Activated CD4-positive, alpha-beta T cell treated with anti-CD3 and anti-CD28 coated beads, Interleukin-2, Interleukin-6, amounts not matched to agents 100 ng/mL and 50 ng/mL, durations not matched to agents 16 hours and 8 hours (primary cell): ENCODE measurements around the gene MRM3.
"Not testable (repeated sequence)": the region's sequence is repeated elsewhere in the genome, so short reads cannot be mapped to it uniquely, and the experiment has no call there.

Experiments
- DNase-seq: peaks from one replicate; pipeline ENCODE4 v3.0.0-alpha.2; 2020

MRM3 gene, protein sequence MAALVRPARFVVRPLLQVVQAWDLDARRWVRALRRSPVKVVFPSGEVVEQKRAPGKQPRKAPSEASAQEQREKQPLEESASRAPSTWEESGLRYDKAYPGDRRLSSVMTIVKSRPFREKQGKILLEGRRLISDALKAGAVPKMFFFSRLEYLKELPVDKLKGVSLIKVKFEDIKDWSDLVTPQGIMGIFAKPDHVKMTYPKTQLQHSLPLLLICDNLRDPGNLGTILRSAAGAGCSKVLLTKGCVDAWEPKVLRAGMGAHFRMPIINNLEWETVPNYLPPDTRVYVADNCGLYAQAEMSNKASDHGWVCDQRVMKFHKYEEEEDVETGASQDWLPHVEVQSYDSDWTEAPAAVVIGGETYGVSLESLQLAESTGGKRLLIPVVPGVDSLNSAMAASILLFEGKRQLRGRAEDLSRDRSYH

DNA sequence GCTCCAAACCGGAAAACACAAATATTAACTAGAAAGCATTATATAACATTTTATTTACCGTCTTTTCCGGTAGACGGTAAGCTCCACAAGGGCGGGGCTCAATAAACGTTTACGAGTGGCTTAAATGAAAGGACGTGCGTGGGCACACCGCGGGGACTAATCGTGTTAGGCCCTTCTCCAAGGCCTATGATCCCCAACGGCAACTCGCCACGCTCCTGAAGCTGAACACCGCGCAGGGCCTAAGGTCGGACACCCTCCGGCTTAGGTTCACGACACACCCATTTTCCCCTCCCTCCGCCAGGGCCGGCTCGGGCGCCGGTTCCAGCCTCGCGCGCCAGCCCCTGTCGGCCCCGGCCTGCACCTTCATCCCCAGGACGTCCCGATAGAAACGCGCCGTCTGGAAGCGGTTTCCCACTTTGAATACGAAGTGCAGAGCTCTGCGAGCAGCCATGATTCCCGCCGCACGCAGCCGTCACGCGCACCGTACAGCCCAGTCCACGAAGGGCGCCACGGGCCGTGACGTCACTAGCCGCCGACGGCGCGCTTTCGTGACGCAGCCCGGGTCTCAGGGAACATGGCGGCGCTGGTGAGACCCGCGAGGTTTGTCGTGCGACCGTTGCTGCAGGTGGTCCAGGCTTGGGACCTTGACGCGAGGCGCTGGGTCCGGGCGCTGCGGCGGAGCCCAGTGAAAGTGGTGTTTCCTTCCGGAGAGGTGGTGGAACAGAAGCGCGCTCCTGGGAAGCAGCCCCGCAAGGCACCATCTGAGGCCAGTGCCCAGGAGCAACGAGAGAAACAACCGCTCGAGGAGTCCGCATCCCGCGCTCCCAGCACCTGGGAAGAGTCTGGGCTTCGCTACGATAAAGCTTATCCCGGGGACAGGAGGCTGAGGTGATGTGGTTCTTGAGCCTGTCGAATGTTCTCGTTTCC, at the start of gene MRM3, which contains the start of gene GLOD4:
Gene MRM3, plus strand, starts transcription at position 549 of the 927 bp plus-strand sequence. Its CDS starts 26 bp downstream, at position 575.
Gene GLOD4, minus strand, starts transcription at position 476 of the 927 bp plus-strand sequence. Its CDS starts 25 bp downstream, at position 451.
- peak; percentile 96 for DNase-seq

DNA sequence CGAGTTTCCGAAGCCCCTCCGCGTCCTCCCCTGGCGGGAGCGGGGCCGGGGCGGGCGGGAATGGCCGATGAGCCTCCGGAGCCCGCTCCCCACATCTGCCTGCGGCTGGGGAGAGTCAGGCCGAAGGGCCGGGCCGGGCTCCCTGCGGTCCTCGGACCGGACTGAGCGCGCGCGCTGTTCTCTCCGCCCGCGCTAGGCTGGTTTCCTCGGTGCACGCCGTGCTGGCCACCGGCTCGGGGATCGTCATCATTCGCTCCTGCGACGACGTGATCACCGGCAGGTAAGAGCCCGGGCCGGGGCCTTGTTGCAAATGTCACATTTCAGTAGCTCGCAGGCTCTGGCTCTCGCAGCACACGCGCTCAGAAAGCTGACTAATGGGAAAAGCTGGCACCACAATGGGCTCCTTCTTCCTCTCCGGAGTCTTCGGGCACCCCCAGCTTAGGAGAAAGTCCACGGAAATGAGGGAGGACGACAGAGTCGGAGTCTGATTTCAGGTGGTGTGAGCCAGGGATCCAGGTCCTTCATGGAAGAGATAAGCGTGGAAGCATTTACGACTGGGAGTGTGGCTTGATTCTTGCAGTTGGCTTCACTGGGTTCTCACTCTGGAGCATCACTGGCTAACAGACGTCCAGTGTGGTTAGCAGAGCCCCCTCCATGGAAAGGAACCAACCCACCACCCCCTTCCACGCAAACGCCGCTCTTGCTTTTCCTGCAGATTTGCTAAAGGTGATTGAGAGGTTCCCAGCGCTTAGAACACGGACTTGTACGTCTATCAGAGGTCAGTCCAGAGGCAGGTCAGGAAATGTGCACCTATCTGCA, 49.0 kb upstream of the MRM3 start:
- peak; percentile 51 for DNase-seq

DNA sequence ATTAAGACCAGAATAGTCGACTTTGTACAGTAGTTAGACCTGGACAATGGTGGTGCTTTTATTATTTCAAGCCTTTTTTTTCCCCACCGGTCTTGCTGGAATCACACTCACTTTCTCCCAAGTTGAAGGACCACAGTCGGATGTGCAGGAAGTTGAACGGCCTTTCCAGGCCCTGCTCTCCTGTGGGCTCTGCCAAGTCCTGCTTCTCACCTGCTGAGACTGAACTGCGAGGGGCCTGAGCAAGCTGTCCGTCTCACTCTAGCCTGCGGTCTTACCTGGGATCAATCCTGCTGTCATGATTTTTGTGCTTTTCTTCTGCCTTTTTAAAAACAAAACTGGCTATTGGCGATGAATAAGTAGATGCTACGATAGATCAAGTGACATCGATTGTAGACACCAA, 48.4 kb upstream of the MRM3 start:
- no peak for DNase-seq

DNA sequence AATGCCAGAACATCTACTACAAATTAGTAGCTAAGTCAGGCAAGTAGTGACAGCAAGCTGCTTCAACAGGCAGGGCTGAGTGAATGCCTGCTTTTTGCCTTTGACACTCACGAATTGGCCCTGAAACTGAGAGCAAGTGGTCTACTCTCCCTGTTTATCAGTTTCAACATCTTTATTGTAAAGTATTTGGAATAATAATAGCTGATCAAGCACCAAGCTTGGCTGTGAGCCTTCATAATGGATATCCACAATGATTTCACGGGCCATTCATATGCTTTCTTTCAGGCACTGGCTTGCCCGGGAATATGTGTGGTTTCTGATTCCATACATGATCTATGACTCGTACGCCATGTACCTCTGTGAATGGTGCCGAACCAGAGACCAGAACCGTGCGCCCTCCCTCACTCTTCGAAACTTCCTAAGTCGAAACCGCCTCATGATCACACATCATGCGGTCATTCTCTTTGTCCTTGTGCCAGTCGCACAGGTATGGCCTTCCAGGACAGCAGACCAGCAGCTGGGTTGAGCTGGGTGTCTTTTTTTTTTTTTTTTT, 44.5 kb upstream of the MRM3 start:
- no peak for DNase-seq

DNA sequence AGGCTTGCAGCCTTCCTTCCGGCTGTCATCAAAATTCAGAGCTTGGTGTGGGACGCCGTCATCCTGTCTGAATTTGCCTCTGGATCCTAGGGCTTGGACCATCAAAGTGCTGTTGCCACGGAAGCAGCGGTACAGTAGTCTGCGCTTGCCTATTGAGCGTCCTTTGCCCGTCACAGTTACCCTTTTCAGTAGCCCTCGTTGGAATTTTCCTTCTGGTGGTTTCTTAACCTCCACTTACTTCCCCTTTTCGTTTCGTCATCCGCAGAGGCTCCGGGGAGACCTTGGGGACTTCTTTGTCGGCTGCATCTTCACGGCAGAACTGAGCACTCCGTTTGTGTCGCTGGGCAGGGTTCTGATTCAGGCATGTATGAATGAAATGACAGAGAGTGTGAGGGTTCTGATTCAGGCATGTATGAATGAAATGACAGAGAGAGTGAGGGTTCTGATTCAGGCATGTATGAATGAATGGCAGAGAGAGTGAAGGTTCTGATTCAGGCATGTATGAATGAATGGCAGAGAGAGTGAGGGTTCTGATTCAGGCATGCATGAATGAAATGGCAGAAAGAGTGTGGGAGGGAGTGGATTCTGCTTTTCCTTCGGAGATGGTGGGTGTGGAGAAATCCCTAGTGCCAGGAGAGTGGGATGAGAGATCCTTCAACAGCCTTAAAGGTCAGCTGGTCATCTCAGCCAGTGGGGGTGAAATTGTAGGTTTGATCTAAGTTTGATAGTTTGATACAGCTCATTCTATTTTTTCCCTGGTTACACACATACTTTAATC, 41.7 kb upstream of the MRM3 start:
- DNase-seq = peak; percentile 52

DNA sequence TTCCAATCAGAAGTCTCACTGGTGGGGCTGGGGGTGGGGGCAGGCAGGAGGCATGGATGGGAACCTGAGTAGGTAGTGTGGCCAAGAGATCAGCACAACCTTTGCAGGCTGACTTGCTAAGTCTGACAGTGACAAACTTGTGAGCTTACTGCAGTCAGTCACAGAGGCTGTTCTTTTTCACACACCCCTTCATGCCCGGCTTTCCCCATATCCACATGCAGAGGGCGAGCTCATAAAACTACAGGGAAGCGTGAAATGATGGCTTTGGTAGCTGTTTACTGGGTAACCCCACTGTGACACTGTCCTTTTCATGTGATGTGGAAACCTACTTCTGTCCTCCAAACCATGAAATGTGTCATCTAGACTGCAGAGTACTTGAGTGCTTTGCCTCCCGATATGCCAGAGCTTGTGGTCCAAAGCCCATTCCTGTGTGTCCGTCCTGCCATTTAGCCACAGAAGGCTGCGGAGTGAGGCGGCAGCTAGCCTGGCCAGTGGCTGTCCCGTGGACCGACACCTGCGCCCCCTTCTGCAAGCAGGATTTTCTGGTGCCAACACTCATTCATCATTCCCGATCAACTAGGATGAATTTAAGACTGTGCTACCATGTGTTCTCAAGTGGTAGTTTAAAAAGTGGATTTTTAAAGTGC, 39.9 kb upstream of the MRM3 start:
- no peak for DNase-seq

DNA sequence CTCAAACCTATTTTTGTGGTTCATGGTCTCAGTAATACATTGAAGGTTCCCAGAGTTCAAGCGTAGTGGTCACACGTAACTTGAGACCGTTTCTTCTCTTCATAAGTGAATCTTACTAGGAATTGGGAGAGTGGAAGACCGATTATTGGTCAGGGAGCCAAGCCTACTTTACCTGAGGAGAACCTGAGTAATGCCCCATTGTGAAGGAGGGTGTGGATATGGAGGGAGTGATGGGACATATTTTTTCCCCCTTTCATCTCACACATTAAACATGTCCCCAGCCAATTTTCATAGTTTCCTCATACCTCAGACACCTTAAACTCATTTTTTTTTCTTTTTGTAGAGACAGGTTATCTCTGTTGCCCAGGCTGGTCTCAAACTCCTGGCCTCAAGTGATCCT, 39.0 kb upstream of the MRM3 start:
- DNase-seq = no peak

DNA sequence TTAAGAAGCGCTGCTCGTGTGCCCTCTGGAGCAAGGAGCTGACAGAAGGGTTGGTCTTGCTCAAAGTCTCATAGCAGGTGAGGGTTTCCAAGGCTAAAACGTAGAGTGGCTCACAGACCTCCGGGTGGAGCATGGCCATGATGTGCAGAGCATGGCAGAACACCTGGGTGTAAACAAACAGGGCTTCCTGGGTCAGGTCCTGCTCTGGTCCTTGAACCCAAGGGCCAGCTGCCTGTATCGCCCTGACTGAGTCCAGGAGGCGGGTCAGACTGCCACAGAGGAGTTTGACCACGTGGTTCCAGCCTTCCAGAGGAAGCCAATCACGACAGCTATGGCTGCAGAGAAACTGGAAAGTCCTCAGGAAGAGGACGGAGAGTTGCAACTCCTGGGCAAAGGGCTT, 37.2 kb upstream of the MRM3 start:
- DNase-seq = no peak

DNA sequence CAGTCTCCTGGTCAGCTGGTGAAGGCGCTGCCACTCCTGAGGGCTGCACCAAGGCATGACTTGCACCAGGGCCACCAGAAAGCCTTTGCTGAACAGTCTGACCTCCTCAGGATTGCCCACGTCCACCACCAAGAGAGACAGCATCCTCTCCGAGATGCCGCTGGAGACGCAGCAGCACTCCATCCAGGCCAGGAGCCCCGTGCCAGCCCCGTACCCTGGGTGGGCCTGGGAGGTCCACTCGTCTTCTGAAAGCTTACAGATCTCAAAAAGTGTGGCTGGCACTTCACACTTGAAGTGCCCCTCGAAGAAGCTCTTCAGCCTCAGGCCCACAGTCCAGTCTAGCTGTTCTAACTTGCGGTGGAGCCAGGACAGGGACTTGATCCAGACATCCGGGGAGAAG, 36.7 kb upstream of the MRM3 start:
- DNase-seq = no peak

DNA sequence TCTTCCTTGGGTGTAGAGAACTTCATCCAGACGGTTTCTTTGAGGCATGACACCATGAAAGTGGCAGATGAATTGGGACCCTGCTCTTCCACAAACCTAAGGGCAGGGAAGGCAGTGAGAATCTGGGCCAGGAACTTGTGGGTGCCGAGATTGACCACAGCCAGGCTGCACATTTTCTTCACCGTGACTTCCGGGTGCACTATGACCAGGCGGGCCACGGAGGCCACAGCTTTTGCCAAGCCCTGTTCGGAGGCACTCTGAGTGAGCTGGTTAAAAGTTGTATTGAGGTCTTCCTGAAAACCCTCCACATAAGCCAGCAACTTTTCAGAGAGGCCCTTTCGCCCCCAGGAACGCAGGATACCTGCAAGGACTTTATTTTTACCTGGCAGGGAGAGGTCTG, 36.0 kb upstream of the MRM3 start:
- DNase-seq = no peak

DNA sequence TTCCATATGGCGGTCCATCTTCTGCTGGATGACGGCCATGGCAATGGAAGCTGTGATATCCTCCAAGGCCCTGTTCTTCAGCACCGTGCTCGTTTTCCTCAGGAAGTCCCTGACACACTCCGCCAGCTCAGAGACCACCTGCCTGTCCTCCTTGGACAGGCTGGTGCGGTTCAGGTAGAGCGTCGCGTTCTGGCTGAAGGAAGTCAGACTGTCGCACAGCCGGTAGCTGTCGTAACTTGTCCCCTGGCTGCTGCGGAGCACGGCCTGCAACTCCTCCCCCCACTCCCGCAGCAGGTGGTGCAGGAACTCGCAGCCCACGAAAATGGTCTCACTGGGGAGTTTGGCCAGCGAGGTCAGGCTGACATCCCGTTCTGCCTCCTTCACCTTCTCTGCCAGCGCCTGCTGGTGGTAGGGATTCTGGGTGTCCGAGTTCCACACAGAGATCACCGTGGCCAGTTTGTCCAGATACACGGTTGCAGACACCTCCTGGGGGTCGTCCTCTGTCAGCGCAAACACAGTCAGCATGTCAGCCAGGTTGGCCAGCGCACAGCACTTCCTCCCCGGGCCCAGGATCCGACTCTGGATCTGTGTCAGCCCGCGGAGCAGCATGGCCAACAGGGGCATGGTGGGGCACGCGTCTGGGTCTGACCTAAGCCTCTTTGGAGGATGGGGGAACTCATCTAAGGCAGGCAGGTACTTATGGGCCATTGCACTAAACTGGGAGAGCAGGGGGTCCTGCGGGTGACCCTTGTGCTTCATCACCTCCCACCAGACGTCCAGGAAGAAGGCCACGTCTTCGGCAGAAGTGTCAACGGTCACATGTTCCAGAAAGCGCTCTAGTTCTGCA, 35.1 kb upstream of the MRM3 start:
- no peak for DNase-seq

DNA sequence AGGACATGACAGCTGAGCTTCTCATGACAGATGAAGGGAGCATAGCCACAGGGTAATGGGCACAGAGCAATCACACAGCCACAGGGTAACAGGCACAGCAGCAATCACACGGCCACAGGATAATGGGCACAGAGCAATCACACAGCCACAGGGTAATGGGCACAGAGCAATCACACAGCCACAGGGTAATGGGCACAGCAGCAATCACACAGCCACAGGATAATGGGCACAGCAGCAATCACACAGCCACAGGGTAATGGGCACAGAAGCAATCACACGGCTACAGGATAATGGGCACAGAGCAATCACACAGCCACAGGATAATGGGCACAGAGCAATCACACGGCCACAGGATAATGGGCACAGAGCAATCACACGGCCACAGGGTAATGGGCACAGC, 33.5 kb upstream of the MRM3 start:
- DNase-seq = not testable (repeated sequence)

DNA sequence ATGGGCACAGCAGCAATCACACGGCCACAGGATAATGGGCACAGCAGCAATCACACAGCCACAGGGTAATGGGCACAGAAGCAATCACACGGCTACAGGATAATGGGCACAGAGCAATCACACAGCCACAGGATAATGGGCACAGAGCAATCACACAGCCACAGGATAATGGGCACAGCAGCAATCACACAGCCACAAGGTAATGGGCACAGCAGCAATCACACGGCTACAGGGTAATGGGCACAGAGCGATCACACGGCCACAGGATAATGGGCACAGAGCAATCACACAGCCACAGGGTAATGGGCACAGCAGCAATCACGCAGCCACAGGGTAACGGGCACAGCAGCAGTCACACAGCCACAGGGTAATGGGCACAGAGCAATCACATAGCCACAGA, 32.8 kb upstream of the MRM3 start:
- not testable (repeated sequence) for DNase-seq

DNA sequence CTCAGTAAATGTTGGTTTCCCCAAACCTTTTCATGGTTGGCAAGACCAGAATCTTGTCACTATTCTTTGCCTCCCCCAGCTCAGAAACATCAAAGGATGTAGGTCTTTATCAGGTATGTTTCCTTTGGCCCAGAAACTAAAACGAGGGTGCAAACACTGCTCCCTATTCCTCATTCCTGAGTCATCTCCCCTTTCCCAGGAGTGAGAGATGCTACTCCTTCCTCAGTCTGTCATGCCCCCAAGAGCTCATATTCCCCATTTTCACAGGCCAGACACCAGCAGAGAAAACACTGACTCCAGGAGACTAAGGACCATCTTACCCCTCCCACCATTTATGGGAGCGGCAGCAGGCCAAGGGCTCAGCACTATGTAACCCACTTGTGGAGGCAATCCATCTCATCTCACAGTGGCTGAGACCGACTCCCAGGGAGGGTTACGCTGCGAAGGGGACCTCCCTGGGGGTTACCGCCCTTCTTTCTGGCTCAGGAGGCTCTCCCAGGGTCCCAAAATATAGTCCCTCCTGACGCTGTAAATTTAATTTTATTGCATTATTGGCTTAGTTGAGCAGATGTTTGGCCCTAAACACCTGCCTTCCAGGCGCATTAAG, 31.6 kb upstream of the MRM3 start:
- DNase-seq = no peak

DNA sequence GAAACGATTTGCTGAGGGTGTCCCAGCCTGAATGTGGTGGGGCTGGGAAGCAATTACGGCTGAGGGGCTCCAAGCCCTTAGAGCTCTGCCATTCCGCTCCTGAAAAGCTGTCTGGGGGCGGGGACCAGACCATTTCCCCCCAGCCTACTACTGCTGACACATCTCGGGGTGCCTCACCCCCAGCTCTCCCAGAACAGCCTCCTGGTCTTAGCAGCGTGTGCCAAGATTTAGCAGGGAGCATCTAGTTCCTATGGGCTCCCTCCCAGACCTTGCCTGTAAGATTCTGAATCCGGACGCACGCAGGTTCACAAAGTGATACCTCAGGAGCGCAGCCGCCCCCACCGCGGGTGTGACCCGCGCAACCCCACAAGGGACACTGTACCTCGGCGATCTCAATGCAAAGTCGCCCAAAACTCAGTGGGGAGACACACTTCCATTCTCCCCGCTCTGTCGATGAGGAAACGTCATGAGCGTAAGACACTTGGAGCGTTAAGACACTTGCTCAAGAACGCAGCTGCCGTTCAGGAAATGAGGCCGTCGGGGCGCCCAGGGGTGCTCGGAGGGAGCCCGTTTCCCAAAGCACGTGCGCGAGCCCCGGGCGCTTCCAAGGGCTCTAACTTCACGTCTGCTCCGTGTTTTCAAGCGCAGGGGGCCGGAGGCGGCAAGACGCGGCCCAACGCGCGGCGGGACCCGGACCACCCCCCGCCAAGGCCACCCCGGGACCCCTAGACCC, 30.7 kb upstream of the MRM3 start:
- peak; percentile 65 for DNase-seq

DNA sequence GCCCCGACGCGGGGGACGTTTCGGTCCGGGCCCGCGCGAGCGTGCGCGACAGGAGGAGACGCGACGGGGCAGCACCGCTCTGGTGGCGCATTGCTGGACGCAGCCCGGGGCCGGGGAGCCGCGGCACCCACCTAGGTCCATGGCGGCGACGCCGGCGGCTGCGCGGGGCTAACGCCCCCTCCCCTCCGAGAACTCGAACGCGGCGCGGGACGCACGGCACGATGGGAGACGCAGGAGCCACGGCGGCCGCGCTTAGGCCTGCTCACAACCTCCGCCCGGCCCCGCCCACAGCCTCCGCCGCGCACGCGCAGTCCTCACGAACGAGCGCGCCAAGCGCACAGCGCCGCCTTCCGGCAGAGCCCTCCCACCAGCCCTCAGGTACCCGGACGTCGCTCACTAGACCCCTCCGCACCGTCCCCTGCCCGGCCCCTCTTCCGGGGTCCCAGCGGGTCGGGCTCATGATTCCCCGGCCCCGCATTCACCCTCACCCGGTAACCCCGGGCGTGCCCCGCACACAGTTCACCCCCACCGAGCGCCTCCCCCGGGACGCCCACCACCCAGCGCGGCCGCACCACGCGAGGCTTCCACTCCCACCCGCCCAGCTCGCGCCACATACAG, 30.0 kb upstream of the MRM3 start, which contains the start of gene GEMIN4:
Gene GEMIN4, minus strand, starts transcription at position 263 of the 618 bp plus-strand sequence. Its CDS starts 122 bp downstream, at position 141.
- peak; percentile 98 for DNase-seq

DNA sequence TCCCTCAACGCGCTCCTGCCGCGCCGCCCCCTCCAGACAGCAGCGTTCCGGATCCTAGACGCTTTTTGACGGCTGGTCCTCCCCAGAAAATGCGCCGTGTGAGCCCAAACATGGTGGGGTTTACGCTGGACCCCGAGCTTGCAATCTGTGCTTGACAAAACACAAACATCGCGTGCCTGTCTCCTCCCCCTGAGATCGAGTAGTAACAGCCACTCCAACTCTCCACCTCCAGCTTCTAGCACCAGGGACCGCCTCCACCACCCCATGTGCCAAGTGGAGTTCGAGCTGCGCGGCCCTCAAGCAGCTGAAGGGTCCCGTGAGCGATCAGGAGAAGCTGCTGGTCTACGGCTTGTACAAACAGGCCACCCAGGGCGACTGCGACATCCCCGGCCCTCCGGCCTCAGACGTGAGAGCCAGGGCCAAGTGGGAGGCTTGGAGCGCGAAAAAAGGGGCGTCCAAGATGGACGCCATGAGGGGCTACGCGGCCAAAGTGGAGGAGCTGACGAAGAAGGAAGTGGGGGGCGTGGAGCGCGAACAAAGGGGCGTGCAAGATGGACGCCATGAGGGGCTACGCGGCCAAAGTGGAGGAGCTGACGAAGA, 29.4 kb upstream of the MRM3 start:
- DNase-seq = peak; percentile 34

DNA sequence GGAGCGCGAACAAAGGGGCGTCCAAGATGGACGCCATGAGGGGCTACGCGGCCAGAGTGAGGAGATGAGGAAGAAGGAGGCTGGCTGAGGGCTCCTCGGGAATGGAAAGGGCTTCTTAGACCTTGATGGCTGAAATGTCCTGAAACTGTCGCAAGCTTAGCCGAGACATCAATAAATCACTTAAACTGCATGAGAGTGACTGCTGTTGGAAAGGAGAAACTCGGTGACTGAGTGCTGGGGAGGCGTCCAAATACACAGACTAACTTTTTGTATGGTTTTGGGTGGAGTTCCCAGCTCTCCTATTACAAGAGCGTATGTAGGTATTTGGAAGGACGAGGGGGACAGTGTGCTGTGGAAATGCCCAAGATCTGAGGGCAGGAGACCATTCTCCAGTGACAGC, 28.7 kb upstream of the MRM3 start:
- DNase-seq = no peak
